Body of pancreas (tissue), 4 donors: ENCODE results near the gene BLOC1S6.

Source experiments
- POLR2A ChIP-seq, 3 donors: fragments of 450-650 bp; IDR thresholded peaks; one replicate each; pipeline ENCODE4 v1.6.1; 2016; ENCODE audit warnings: antibody characterized with exemption in 3 of 3, mild to moderate bottlenecking in 2 of 3
- TF ChIP-seq, protein P1 (sequence below), 7 experiments: fragments of 450-650 bp in 4 of 7; fragments of 200-600 bp in 3 of 7; sonication (generic) in 3 of 7; IDR thresholded peaks; one replicate each; pipeline ENCODE4 v1.5.1; 2016 to 2019; ENCODE audit warnings: antibody characterized with exemption in 7 of 7

DNA sequence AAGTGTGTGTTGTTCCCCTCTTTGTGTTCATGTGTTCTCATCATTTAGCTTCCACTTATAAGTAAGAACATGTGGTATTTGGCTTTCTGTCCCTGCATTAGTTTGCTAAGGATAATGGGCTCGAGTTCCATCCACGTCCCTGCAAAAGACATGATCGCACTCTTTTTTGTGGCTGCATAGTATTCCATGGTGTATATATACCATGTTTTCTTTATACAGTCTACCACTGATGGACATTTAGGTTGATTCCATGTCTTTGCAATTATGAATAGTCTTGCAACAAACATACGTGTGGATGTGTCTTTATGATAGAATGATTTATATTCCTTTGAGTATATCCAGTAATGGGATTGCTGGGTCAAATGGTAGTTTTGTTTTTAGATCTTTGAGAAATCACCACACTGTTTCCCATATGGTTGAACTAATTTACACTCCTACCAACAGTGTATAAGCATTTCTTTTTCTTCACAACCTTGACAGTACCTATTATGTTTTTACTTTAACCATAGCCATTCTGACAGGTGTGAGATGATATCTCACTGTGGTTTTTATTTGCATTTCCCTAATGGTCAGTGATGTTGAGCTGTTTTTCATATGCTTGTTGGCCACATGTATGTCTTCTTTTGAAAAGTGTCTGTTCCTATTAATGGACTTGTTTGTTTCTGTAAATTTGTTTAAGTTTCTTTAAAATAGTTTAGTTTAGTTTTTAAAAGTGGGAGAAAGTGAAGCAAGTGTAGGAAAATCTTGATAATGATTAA is 42.7 kb upstream of the BLOC1S6 start:
- TF ChIP-seq, protein P1, sequence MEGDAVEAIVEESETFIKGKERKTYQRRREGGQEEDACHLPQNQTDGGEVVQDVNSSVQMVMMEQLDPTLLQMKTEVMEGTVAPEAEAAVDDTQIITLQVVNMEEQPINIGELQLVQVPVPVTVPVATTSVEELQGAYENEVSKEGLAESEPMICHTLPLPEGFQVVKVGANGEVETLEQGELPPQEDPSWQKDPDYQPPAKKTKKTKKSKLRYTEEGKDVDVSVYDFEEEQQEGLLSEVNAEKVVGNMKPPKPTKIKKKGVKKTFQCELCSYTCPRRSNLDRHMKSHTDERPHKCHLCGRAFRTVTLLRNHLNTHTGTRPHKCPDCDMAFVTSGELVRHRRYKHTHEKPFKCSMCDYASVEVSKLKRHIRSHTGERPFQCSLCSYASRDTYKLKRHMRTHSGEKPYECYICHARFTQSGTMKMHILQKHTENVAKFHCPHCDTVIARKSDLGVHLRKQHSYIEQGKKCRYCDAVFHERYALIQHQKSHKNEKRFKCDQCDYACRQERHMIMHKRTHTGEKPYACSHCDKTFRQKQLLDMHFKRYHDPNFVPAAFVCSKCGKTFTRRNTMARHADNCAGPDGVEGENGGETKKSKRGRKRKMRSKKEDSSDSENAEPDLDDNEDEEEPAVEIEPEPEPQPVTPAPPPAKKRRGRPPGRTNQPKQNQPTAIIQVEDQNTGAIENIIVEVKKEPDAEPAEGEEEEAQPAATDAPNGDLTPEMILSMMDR (IDR thresholded peaks at IDR 0.05) = no peak
- no peak for TF ChIP-seq POLR2A (IDR thresholded peaks at IDR 0.05)
